Body of pancreas (tissue), 4 donors: Measurements from ENCODE around the gene GUCA1C. TPM values are rescaled to one million over a fixed set of nuclear protein-coding genes. Genes with fewer than 3 reads are reported as not detected.
A peak's percentile ranks its signal among the peaks of the same experiment; 100 is the strongest.

Experiments
- ATAC-seq: fragments of 150-250 bp; one replicate; pipeline ENCODE4 v1.9.1; 2016
- DNase-seq, 4 donors: peaks; one replicate each; pipeline ENCODE4 v3.0.0-alpha.2; 2019
- H3K27ac ChIP-seq, 4 donors: fragments of 200-600 bp; sonication (generic); 1 replicate in 3 of 4; 2 replicates in 1 of 4; pipeline versions ENCODE4 v1.5.1 to v1.6.1; 2016 to 2019; ENCODE audit warnings: mild to moderate bottlenecking in 1 of 4, mixed read lengths in 1 of 4, moderate library complexity in 1 of 4
- H3K27me3 ChIP-seq, 2 donors: fragments of 200-600 bp; sonication (generic); one replicate each; pipeline ENCODE4 v1.6.0; 2016; ENCODE audit warnings: mild to moderate bottlenecking in 1 of 2
- H3K36me3 ChIP-seq, 2 donors: fragments of 200-600 bp; sonication (generic); replicated peaks in 1 of 2; 2 replicates each; pipeline ENCODE4 v1.5.1; 2016; ENCODE audit warnings: low read depth in 2 of 2; ENCODE audit not compliant: insufficient read depth in 1 of 2
- H3K4me1 ChIP-seq: fragments of 200-600 bp; sonication (generic); one replicate; pipeline ENCODE4 v1.6.0; 2016
- H3K4me3 ChIP-seq, 2 donors: fragments of 200-600 bp; sonication (generic); 1 replicate in 1 of 2; 2 replicates in 1 of 2; pipeline ENCODE4 v1.5.1; 2016 to 2019
- H3K9me3 ChIP-seq, 3 donors: fragments of 200-600 bp; sonication (generic); 1 replicate in 2 of 3; 2 replicates in 1 of 3; pipeline ENCODE4 v1.5.1; 2016
- CTCF ChIP-seq, 7 experiments: fragments of 450-650 bp in 4 of 7; fragments of 200-600 bp in 3 of 7; sonication (generic) in 3 of 7; IDR thresholded peaks; one replicate each; pipeline ENCODE4 v1.5.1; 2016 to 2019; ENCODE audit warnings: antibody characterized with exemption in 7 of 7
- POLR2A ChIP-seq, 3 donors: fragments of 450-650 bp; IDR thresholded peaks; one replicate each; pipeline ENCODE4 v1.6.1; 2016; ENCODE audit warnings: antibody characterized with exemption in 3 of 3, mild to moderate bottlenecking in 2 of 3
- WGBS, 2 donors: methylation state at CpG; one replicate each; pipeline ENCODE4 v1.1.5; 2017; 5-methylcytosine and 5-hydroxymethylcytosine counted together
- intact Hi-C: fragments of 100-400 bp; cut with DNase I; formaldehyde crosslinking; loops from one replicate; pipeline ENCODE4 v1.15.1; 2023
- total RNA-seq, 2 donors: library from RNA; depleted of rRNA; stranded (reverse); fragments of >200 nt; gene quantifications; one replicate each; pipeline ENCODE4 v1.1.0, GENCODE V29; 2016

Gene GUCA1C
- 1 to 10 TPM in 1 of 2 donors, under 1 TPM in 1; 0.99 to 4.4 TPM for total RNA-seq

GRCh38 chr3:108953700-108954099, at the start of gene GUCA1C:
GUCA1C (minus strand) TSS chr3:108953879; CDS start chr3:108953762, 117 bp downstream.
- DNase-seq (peak in 1 of 4 donors; percentile 13), ATAC-seq (peak; percentile 76)
- no peak within 1 kb of the TSS for H3K4me3 ChIP-seq
- intact Hi-C loops = no loop called here
- H3K4me1 ChIP-seq = peaks cover 5% of the 10 kb centered on the region
- no peaks in the 10 kb centered on the region for H3K36me3 ChIP-seq
- peak within 1 kb of the TSS in 3 of 4 donors; percentile 62 to 72 (median 70) for H3K27ac ChIP-seq
- WGBS, 2 donors = 36 to 56% methylated on average over 1 of the region's 1 CpG
- TF ChIP-seq CTCF (IDR thresholded peaks at IDR 0.05) (no peak), POLR2A (IDR thresholded peaks at IDR 0.05) (peak in 2 of 3 donors; percentile 62 to 65)
- no peaks in the 10 kb centered on the region for H3K27me3 ChIP-seq
- H3K9me3 ChIP-seq = no peaks in the 10 kb centered on the region

GRCh38 chr3:108998436-108998835, 44.8 kb upstream of the GUCA1C start:
- intact Hi-C loops = no loop called here
- no peaks in the 10 kb centered on the region for H3K27me3 ChIP-seq
- no peaks in the 10 kb centered on the region for H3K36me3 ChIP-seq
- WGBS, 2 donors = 64 to 79% methylated on average over 3 of the region's 3 CpGs
- H3K27ac ChIP-seq = no peak overlapping the region
- H3K9me3 ChIP-seq = no peaks in the 10 kb centered on the region
- DNase-seq = no peak
- no peak for TF ChIP-seq CTCF (IDR thresholded peaks at IDR 0.05)
- ATAC-seq = no peak
- H3K4me3 ChIP-seq = no peak overlapping the region
- H3K4me1 ChIP-seq = no peaks in the 10 kb centered on the region

- no peak for TF ChIP-seq CTCF (IDR thresholded peaks at IDR 0.05)
- Histone ChIP-seq H3K36me3 (no peaks in the 10 kb centered on the region), H3K27me3 (no peaks in the 10 kb centered on the region), H3K9me3 (no peaks in the 10 kb centered on the region), H3K4me3 (no peak overlapping the region), H3K27ac (no peak overlapping the region), H3K4me1 (peaks cover 6% of the 10 kb centered on the region)
- ATAC-seq = peak; percentile 68
- 0% methylated on average over 1 of the region's 1 CpG for WGBS, 2 donors
- no peak for DNase-seq
- intact Hi-C loops = no loop called here
Observed at GRCh38 chr3:108985844-108986243, 32.2 kb upstream of the GUCA1C start.

- peak; percentile 91 for ATAC-seq
- intact Hi-C loops = no loop called here
- H3K27ac ChIP-seq = no peak overlapping the region
- 82 to 92% methylated on average over 1 of the region's 1 CpG for WGBS, 2 donors
- H3K9me3 ChIP-seq = no peaks in the 10 kb centered on the region
- peak in 1 of 4 donors; percentile 18 for DNase-seq
- no peaks in the 10 kb centered on the region for H3K27me3 ChIP-seq
- H3K4me3 ChIP-seq = no peak overlapping the region
- peaks cover 6% of the 10 kb centered on the region for H3K4me1 ChIP-seq
- no peak for TF ChIP-seq POLR2A (IDR thresholded peaks at IDR 0.05)
- TF ChIP-seq CTCF (IDR thresholded peaks at IDR 0.05) = no peak
- no peaks in the 10 kb centered on the region for H3K36me3 ChIP-seq
Observed at GRCh38 chr3:108983051-108983450, 29.4 kb upstream of the GUCA1C start.

- 38 to 50% methylated on average over 2 of the region's 2 CpGs for WGBS, 2 donors
- Histone ChIP-seq H3K9me3 (no peaks in the 10 kb centered on the region), H3K36me3 (no peaks in the 10 kb centered on the region), H3K27ac (no peak overlapping the region), H3K27me3 (no peaks in the 10 kb centered on the region), H3K4me1 (peaks cover 38% of the 10 kb centered on the region), H3K4me3 (no peak overlapping the region)
- DNase-seq (no peak), ATAC-seq (no peak)
- TF ChIP-seq POLR2A (IDR thresholded peaks at IDR 0.05) (no peak), CTCF (IDR thresholded peaks at IDR 0.05) (no peak)
- intact Hi-C loops = no loop called here
Observed at GRCh38 chr3:108976058-108976457, 22.4 kb upstream of the GUCA1C start.
